GM19463 (cell line): ENCODE data around the gene HHAT.

ENCODE experiments used
- ATAC-seq: cut with Tn5 transposase; IDR thresholded peaks from one replicate; pipeline ENCODE4 v1.9.1; 2021; ENCODE audit warnings: mild to moderate bottlenecking, moderate library complexity; ENCODE audit not compliant: unreplicated experiment

Gene HHAT

DNA sequence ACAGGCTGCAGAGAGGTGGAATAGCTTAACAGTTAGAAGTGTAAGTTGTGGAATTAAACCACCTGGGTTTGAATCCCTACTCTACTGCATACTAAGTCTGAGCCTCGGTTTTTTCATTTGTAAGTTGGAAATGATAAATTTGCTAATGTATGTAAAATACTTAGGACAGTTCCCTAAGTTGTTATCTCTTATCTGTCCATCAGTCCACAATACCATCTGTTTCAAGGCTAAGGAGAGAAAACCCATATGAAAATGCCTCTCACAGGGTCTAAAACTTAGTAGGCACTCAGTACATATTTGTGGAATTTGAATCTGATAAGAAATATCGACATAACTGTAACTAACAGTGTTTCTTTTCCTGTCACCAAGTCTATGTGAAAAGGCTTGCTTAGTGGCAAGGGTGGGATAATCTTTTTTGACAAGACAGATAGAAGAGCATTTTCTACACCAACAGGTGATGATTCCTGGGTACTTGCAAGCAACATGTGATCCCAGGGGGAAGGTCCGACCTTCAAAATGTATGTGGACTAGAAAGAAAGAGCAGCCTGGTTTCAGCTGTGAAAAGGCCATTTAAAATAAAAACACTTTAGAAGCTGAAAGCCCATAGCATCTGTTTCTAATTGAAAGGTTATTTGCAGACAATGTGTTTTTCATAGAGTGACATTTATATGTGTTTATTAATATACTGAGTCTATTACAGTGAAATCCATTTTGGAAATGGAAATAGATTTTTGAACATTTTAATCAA, 202.9 kb downstream of the HHAT start:
- no peak for ATAC-seq

DNA sequence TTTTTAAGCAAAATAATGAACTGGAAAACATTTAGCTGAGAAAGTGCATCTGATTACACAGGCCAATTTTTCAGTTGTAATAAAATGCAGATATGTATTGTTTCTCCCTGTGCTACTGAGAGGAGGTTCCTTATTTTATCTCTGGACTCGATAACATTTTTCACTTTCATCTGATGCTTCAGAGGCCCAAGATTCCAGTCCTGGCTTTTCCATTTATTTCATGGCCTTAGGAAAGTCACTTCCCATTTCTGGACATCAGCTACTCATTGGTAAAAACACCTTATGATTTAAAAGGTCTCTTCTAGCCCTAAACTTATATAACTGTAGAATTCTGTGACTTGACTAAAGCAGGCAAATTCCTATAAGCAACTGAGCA, 203.5 kb downstream of the HHAT start:
- no peak for ATAC-seq

DNA sequence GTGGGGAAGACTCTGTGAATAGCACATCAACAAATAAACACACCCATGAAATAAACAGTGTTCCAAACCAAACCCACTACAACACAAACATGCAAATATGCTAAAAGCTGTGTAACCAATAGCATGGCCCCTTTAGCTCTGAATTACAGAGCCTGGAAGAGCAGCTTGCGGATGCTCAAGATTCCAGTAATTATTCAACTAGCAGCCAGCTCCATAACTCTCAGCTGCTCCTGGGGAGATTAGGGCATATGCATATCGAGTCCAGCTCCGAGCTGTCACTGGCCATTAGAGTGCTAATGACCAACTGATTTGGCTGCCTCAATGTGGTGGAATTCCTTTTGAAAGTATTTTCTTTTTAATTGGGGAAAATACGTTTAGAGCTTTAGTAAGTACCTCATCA, 207.1 kb downstream of the HHAT start:
- ATAC-seq: no peak

DNA sequence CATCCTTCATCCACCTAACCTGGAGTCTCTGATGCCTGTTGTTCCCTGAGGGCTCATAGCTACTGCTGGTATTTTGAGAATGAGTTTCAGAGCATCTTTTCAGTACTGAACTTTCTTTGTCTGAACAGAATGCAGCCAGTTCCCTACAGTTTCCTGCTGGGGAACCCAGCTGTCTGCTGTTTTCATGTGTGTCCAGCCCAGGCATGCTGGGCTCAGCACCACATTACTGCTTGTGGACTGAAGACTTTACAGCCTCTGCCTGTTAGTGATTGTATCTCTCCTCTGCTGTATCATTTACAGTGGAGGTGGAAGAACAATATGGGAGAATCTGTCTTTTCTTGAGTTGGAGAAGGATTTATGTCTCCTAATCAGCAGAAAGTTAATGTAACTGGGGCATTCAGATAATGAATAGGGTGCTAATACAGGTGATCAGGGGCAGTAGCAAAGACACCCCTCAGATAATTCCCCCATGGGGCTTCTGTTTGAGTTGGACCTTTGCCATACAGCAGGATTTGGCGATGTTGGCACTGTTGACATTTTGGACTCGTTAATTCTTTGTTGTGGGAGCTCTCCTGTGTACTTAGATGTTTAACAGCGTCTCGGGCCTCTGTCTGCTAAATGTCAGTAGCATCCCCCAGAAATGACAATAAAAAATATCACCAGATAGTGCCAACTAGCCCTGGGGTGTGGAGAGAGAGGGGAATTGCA, 207.7 kb downstream of the HHAT start:
- no peak for ATAC-seq

DNA sequence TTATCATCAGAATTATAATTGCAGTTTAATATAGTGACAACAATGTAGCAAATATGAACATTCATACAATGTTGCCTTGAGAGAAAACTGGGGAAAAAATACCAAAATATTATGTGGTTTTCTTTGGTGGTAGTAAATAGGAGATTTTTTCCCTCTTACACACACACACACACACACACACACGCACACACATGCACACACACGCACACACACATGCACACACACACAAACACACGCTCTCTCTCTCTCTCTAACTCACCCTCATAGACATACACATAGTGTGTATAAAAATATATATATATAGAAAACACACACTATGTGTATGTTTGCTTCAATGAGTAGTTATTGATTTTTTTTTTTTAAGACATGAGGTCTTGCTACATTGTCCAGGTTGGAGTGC, 211.6 kb downstream of the HHAT start:
- no peak for ATAC-seq

DNA sequence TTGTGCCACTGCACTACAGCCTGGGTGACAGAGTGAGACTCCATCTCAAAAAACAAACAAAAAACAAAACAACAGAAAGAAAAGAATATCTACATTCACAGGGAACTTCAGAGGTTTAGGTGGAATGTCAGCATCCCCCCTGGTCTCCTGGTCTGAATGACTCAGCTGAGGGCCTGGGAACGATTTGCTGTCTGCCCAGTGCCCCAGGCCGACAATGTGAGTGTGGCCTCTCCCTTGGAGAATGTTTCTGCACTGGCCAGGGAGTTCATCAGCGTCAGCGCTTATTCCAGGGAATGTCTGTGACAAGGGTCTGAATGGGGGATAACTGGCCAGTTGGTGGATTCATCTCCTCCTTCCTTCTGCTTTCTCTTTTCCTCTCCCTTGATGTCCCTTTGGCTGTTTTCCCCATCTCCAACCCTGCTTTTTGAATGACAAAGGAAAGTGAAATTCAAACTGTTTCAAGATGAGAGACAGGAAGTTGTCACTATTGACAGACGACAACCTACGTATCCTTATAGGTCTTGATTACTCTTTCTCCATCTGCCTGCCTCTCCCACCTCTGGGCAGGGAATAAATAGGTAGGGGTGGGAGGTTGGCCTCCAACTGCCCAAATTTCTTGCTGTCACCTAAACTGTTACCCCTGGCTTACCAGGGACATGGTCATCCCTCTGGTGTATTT, 213.1 kb downstream of the HHAT start:
- ATAC-seq: no peak

DNA sequence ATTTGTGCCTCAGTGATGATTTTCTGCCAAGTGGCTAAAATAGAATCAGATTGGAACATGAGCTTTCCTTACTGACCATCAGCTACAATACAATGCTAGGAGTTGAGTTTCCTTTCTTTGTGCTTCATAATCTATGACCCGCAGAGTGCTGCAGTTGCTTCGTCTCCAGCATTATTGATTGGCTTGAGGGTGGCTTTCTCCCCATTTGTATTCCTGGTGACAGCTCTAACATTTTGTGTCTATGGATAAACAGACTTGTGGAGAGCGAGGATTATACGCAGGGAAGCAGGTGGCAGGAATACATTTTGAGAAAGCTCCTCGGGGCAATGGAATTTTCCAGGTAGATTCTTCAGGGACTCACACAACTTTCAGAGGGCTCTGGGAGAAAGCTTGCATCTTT, 223.2 kb downstream of the HHAT start:
- no peak for ATAC-seq

DNA sequence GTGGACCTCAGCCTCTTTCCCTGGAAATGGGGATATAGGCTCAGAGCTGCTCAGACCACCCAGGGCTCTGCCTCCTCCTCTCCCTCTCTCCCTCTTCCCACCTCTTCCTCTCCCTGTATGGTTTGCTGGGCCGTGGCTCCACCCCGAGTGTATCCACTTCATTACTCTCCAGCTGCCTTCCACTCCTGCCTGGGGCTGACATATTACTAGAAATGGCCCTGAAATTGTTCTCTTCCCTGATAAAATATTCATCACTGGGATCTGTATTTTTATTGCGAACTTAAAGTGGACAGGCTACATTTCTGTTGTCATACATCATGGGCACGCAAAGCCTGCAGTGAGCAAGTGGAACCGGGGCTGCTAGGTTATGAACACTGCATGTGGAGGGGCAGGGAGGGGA, 225.0 kb downstream of the HHAT start:
- no peak for ATAC-seq

DNA sequence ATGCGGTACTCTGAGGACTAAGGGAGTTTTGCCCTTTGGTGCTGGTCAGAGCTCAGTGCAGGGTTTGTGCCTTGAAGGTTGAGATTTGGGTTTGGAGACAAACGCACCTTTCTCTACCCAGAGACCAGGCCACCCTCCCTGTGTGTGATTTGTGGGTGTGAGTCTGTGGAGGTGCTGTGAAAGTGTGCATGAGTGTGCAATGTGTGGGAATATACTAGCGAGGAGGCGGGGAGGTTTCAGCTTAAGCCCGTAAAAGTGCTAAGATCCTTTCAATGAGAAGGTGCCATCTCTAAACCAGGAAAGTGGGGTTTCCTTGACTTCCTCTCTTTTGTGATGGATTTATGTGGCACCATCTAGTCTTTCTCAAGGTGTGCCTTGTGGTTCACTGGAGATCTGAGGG, 225.7 kb downstream of the HHAT start:
- no peak for ATAC-seq

DNA sequence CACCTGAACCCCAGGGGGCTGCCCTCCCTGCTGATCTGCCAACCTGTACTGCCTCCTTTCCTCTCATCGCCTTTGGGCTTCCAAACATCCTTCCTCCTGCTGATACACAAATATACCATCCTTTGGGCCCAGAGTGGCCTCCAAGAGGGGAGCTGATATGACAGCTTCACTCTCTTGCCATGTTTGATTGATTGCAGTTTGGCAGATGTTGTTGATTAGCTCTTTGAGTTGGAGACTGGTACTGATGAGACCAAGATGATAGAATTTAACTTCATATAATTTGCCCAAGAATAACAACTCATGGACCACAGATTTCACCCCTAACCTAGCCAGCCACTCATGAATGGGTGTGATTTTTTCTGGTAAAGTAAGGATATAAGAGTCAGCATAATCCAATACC, 227.8 kb downstream of the HHAT start:
- ATAC-seq: no peak

DNA sequence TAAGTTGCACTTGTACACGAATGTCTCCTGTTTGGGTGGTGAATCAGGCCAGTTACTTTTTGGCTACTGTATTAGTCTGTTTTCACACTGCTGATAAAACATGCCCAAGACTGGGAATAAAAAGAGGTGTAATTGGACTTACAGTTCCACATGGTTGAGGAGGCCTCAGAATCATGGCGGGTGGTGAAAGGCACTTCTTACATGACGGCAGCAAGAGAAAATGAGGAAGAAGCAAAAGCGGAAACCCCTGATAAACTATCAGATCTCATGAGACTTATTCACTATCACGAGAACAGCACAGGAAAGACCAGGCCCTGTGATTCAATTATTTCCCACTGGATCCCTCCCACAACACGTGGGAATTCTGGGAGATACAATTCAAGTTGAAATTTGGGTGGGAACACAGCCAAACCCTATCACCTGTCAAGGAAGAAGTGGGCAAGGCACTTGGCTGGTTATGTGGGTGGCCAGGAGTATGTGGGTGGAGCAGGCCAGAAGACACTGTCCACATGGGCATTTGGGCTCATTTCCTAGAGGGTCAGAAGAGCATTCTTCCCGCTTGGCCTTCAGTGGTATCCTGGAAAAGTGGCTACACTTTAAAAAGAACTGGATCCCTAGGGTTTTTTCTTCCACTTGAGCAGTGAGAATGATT, 228.8 kb downstream of the HHAT start:
- no peak for ATAC-seq

DNA sequence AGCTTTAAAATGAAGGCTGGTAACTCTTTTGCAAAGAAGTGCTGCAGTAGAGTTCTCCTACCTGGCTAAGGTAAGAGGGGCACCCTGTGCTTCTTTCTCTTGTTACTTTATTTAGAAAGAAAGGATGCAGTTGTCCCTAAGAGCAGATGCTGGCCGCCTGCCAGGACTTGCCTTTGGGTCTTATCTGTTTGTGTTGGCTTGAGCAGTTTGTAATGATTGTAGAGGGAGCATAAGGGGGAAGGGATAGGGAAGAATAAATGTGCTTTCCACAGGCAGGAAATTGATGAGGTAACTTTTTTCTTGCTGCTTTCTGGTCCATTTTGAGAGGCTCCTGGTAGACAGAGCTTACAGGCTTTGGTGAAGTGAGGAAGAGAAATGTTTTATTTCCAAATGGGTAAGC, 229.6 kb downstream of the HHAT start:
- no peak for ATAC-seq

DNA sequence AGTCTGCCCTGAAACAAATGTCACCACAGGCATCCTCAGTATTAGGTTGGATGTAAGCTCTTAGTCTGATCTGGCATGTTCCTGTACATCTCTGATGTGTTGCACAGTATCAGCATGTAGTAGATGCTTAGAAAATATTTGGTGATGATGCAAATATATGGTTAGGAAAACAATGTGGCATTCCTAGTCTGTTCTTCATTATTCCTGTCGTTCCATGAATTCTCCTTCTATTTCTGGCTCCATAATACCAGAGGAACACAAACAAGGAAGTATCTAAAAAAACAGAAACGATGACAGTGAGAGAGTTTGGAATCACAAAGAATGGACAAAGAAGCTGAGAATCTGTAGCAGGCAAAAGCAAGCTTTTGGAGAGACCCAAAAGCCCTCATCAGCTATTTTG, 236.6 kb downstream of the HHAT start:
- ATAC-seq: no peak

DNA sequence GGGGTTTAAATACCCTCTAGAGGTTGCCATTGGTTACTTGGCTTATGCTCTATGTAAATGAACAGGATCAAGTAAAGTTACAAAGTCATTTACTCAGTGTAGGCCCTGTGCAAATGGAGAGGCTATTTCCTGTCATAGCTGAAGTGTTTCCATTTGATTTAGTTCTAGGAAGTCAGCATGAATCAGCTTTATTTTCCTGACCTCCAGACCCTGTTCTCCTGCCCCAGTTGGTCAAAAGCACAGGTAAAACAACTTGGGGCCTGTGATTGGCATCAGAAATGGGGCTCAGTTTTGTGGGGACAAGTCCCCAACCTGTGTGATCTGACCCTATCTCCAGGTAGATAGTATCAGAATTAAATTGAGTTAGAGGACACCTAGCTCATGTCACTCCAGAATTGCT, 239.9 kb downstream of the HHAT start:
- no peak for ATAC-seq

DNA sequence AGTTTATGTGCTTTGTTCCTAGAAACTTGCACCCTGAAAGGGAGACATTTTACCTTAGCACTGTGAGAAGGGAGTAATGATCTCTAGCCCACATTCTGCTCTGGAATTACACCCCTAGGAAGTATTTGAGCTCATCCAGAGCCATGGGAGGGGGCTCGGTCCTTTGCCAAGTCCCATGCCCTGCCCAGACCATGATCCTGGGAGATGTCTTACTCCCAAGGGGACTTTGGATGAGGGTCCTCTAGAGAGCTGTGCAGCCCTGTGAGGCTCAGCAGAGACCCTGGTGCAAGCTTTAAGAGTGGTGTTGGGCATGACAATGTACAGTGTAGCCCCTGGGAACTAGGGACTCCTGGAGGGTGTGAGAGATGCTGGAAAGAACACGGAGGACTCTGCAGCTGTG, 241.4 kb downstream of the HHAT start:
- no peak for ATAC-seq

DNA sequence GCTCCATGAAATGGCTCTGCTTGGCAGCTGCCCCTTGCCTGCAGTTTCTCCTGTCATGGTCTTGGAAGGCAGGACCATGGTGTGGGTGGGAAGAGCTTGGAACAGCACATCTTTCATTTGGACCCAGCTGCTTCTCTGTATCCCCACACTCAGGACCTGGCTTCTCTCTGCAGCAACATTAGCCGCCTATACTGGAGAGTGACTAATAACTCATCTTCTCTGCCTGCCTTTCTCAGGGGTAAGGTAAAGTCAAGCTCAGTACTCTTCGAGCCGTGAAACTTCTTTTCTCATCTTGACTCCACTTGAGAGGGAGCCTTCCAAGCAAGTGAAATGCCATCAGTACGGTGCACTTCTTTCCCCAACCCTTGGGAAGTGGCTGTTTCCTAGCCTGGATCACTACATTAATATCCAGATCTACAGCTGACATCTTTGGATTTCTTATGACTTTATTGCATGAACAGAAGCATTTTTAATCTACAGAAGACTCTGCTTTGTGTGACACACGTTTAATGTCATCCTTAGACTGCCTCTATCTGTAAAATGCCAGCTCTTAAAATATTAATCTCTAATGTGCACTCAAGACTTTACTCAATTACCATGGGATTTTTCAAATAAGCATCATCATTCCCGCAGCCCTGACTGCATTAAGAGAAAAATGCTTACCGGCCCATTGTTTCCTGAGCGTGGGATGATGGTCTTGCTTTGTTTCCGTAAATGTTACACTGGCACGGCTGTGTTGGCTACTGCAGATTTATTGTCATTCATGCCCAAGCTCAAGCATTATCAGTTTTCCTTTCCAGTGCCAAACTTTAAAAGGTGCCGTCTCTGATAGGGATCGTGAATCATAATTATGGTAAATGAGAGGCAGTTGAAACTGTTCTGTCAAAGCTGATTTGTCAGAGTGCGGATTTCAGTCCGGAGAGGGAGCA, 242.9 kb downstream of the HHAT start:
- no peak for ATAC-seq

DNA sequence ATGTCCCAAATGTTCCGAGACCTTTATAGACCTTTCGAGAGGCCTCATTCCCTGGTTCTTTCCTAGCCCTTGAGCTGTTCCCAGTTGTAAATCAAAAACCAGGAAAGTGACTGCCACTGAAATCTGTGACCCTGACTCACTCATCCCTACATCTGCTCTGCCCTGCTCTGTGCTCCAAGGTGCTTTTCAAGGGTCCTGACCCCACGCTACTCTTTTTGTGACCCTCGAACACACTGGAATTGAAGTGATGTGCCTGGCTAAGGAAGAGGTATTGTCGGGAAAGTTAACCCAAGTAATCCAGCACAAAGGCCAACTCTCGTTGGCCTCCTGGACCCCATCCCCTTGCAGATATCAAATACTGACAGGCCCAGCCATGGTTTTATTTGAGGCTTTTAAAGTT, 244.4 kb downstream of the HHAT start:
- no peak for ATAC-seq

DNA sequence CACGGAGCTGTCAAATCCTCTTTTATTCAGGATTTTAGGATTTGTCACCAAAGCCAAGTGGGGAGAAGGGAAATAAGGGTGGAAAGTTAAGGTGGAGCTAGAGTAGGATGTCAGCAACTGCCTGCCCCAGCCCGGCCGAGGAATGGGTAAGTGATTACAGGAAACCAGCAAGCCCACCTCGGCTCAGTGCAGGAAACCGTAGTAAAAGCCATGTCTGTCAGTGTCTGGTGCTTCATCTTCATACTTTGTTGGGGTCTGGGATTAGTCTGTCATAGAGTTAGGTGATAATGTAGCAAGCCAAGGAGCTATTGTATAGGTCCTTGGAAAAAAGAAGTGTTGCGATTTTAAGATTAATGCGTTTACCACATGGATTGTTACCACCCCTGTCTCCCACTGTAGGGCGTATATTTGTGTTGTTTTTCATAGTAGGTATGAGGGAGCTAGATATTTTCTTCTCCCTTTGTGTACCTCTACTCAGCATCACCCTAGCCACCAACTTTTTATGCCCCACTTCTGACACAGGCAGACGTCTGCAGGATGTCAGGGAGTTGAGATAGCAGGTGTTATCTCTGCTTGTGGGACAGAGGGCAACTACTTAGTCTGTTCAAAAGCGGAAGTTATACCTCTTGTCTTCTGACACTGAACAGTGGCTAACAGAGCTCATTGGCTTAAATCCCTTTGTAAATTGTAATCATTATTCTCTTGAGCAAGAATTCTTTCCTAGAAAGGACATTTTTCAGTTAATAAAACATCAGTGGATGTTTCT, 253.7 kb downstream of the HHAT start:
- ATAC-seq: no peak

DNA sequence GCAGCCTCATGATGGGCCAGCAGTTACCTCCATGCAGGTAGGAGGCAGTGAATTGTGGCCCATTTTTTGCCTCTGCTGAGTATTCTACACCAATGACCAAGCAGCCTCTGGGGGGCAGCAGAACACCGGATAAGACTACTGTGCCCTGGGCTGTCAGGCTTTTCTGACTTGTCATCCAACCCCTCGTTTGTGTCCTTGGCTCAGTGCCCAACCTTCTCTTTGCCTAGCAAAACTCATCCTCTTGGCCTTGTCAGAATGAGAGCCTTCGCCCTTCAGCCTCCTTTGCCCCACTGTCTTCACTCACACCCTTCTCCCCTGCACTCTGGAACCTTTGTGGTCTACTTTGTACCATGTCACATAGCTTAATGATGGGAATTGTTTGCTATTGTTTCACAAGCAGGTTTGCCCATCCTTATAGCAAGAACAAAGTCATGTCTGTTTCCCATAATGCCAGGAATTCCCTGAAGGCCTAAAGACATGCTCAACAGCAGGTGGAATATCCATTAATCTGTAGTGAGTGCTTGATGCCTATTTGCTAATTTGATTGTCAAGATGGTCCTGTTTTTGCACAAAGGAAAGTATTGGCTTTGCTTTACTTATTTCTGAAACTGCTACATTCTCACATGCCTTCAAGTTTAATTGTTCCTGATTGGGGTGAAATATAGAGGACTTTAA, 255.9 kb downstream of the HHAT start:
- peak; percentile 90 for ATAC-seq
